ENCODE data around the gene NMT2. TPM values are rescaled to one million over a fixed set of nuclear protein-coding genes. Genes with fewer than 3 reads are reported as not detected.

The NMT2 gene
- total RNA-seq, 1 donor from 2014 or later = 13.7 TPM

DNA sequence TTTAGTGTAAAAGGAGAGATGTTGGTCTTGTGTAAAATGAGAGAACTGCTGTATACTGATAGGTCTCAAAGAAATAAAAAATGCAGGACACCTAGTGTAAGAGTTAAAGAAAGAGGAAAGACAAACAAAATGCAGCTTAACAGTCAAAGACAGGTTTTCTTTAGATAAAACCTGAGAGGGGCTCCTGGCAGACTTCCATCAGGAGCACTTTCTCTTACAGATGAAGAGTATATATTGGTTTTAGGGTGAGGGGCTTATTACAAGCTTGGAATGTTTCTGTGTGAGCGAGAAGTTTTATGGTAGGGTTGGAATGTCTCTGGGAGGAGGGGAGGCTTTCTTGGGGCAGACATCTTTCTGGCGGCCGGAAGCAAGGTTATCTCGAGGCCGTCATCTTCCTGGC lies 96.1 kb downstream of the NMT2 start:
- H3K9me3 Mint-ChIP-seq (ENCODE audit: low read depth) = peaks cover 13% of the 10 kb centered on the region
- no peaks in the 10 kb centered on the region for H3K27me3 Mint-ChIP-seq (ENCODE audit: low read depth)
- no peak for DNase-seq (ENCODE audit: low spot score)
- peaks cover 14% of the 10 kb centered on the region for H3K36me3 Mint-ChIP-seq (ENCODE audit: low read depth)
- no peak overlapping the region for H3K27ac Mint-ChIP-seq (ENCODE audit: unreplicated experiment)
- no peak overlapping the region for H3K4me3 Mint-ChIP-seq (ENCODE audit: unreplicated experiment)
- H3K4me1 Mint-ChIP-seq (ENCODE audit: low read depth) = peaks cover 4% of the 10 kb centered on the region
- TF ChIP-seq, protein P1, sequence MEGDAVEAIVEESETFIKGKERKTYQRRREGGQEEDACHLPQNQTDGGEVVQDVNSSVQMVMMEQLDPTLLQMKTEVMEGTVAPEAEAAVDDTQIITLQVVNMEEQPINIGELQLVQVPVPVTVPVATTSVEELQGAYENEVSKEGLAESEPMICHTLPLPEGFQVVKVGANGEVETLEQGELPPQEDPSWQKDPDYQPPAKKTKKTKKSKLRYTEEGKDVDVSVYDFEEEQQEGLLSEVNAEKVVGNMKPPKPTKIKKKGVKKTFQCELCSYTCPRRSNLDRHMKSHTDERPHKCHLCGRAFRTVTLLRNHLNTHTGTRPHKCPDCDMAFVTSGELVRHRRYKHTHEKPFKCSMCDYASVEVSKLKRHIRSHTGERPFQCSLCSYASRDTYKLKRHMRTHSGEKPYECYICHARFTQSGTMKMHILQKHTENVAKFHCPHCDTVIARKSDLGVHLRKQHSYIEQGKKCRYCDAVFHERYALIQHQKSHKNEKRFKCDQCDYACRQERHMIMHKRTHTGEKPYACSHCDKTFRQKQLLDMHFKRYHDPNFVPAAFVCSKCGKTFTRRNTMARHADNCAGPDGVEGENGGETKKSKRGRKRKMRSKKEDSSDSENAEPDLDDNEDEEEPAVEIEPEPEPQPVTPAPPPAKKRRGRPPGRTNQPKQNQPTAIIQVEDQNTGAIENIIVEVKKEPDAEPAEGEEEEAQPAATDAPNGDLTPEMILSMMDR (IDR thresholded peaks at IDR 0.05) = no peak

- H3K36me3 Mint-ChIP-seq (ENCODE audit: low read depth) = peaks cover 25% of the 10 kb centered on the region
- no peak overlapping the region for H3K27ac Mint-ChIP-seq (ENCODE audit: unreplicated experiment)
- TF ChIP-seq, protein P1 (IDR thresholded peaks at IDR 0.05) = peak; percentile 36
- peaks cover 21% of the 10 kb centered on the region for H3K9me3 Mint-ChIP-seq (ENCODE audit: low read depth)
- no peak overlapping the region for H3K4me3 Mint-ChIP-seq (ENCODE audit: unreplicated experiment)
- no peak for DNase-seq (ENCODE audit: low spot score)
- peaks cover 1% of the 10 kb centered on the region for H3K27me3 Mint-ChIP-seq (ENCODE audit: low read depth)
- H3K4me1 Mint-ChIP-seq (ENCODE audit: low read depth) = no peaks in the 10 kb centered on the region
Measured at GRCh38 chr10:15069230-15069629, 99.3 kb downstream of the NMT2 start.

- Mint-ChIP-seq H3K9me3 (ENCODE audit: low read depth) (peaks cover 21% of the 10 kb centered on the region), H3K27me3 (ENCODE audit: low read depth) (peaks cover 2% of the 10 kb centered on the region), H3K27ac (ENCODE audit: unreplicated experiment) (no peak overlapping the region), H3K36me3 (ENCODE audit: low read depth) (peaks cover 24% of the 10 kb centered on the region), H3K4me3 (ENCODE audit: unreplicated experiment) (no peak overlapping the region), H3K4me1 (ENCODE audit: low read depth) (no peaks in the 10 kb centered on the region)
- TF ChIP-seq, protein P1 (IDR thresholded peaks at IDR 0.05) = no peak
- DNase-seq (ENCODE audit: low spot score) = no peak
Measured at GRCh38 chr10:15068802-15069201, 99.7 kb downstream of the NMT2 start.

DNA sequence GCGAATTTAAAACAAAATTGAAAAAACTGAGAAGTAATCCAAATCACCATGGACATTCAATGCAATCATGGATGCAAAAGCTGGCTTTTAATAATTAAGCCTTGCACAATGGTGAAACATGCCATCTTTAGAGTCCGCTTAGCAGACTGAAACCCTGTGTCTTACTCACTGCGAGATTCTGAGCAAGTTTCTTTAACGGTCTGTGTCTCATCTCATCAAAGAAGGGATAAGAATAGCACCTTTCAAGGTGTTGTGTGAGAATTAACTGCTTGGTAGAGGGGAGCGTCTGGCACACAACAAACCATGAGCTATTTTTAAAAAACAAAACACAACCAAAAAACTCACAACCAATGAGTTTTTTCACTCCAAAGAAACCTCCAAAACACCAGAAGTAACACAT lies 101.3 kb downstream of the NMT2 start:
- no peaks in the 10 kb centered on the region for H3K4me1 Mint-ChIP-seq (ENCODE audit: low read depth)
- no peak overlapping the region for H3K4me3 Mint-ChIP-seq (ENCODE audit: unreplicated experiment)
- peaks cover 13% of the 10 kb centered on the region for H3K9me3 Mint-ChIP-seq (ENCODE audit: low read depth)
- peaks cover 2% of the 10 kb centered on the region for H3K27me3 Mint-ChIP-seq (ENCODE audit: low read depth)
- TF ChIP-seq, protein P1 (IDR thresholded peaks at IDR 0.05) = no peak
- no peak for DNase-seq (ENCODE audit: low spot score)
- H3K27ac Mint-ChIP-seq (ENCODE audit: unreplicated experiment) = no peak overlapping the region
- H3K36me3 Mint-ChIP-seq (ENCODE audit: low read depth) = peaks cover 16% of the 10 kb centered on the region

DNA sequence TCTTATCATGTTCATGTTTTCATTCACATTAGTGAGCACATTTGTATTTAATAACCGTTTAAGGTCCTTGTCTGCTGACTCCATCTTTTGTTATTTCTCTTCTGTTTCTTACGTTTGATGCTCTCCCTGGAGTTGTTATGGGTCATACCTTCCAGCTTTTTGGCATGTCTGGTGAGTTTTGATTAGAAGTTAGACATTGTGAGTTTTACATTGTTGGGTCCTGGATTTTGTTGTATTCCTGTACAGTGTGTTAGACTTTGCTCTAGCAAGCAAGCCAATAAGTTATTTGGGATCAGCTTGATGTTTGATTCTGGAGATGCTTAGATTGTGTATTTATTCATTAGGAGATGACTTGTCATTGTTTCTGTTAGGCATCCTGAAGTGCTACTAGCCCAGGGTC lies 107.9 kb downstream of the NMT2 start:
- Mint-ChIP-seq H3K9me3 (ENCODE audit: low read depth) (peaks cover 25% of the 10 kb centered on the region), H3K4me3 (ENCODE audit: unreplicated experiment) (no peak overlapping the region), H3K4me1 (ENCODE audit: low read depth) (no peaks in the 10 kb centered on the region), H3K36me3 (ENCODE audit: low read depth) (peaks cover 24% of the 10 kb centered on the region), H3K27ac (ENCODE audit: unreplicated experiment) (no peak overlapping the region), H3K27me3 (ENCODE audit: low read depth) (peaks cover 2% of the 10 kb centered on the region)
- DNase-seq (ENCODE audit: low spot score) = no peak
- TF ChIP-seq, protein P1 (IDR thresholded peaks at IDR 0.05) = no peak

Data from chondrocyte (in vitro differentiated cells).